T-helper 1 cell treated with Interleukin-12 subunit alpha and Interleukin-12 subunit beta and Interleukin-4 antibody, amounts not matched to agents 30 ng/mL and 1 ng/mL, for 36 hours (primary cell): Measurements from ENCODE around the gene KCNG1. TPM values are rescaled to one million over a fixed set of nuclear protein-coding genes. Genes with fewer than 3 reads are reported as not detected.
"Not testable (repeated sequence)": the region's sequence is repeated elsewhere in the genome, so short reads cannot be mapped to it uniquely, and the experiment has no call there.

ENCODE experiments used
- intact Hi-C: fragments of 100-400 bp; cut with micrococcal nuclease; formaldehyde crosslinking; loops from one replicate; pipeline ENCODE4 v1.15.1; 2024
- total RNA-seq: library from RNA; stranded (reverse); gene quantifications from 2 replicates; pipeline ENCODE4 v1.2.3, GENCODE V29; 2022

Gene KCNG1
- total RNA-seq = 0.10 TPM in 1 of 2 replicates, not detected in the other

GRCh38 chr20:51022803-51023616, at the start of gene KCNG1:
Gene KCNG1, minus strand, starts transcription at chr20:51023107. Its CDS starts 12,769 bp downstream, at chr20:51010338.
- intact Hi-C loops = no loop called here

GRCh38 chr20:51070621-51071020, 47.7 kb upstream of the KCNG1 start:
- intact Hi-C loops = no loop called here

- intact Hi-C loops = no loop called here
These were observed 44.9 kb upstream of the KCNG1 start for GRCh38 chr20:51067792-51068191.

- intact Hi-C loops = no loop called here
These were observed 42.7 kb upstream of the KCNG1 start for GRCh38 chr20:51065615-51066014.

- intact Hi-C loops = no loop called here
These were observed 41.2 kb upstream of the KCNG1 start for GRCh38 chr20:51064137-51064536.

- intact Hi-C loops = no loop called here
These were observed 39.2 kb upstream of the KCNG1 start for GRCh38 chr20:51062065-51062464.

GRCh38 chr20:51061418-51062045, 38.6 kb upstream of the KCNG1 start:
- intact Hi-C loops = no loop called here

- intact Hi-C loops = no loop called here
These were observed 37.4 kb upstream of the KCNG1 start for GRCh38 chr20:51060301-51060700.

- intact Hi-C loops = no loop called here
These were observed 37.0 kb upstream of the KCNG1 start for GRCh38 chr20:51059862-51060261.

GRCh38 chr20:51058017-51058416, 35.1 kb upstream of the KCNG1 start:
- intact Hi-C loops = no loop called here

- intact Hi-C loops = no loop called here
These were observed 31.3 kb upstream of the KCNG1 start for GRCh38 chr20:51054233-51054632.

GRCh38 chr20:51050531-51051075, 27.7 kb upstream of the KCNG1 start:
- intact Hi-C loops = no loop called here

- intact Hi-C loops = no loop called here
These were observed 23.4 kb upstream of the KCNG1 start for GRCh38 chr20:51046021-51046985.

GRCh38 chr20:51045492-51045891, 22.6 kb upstream of the KCNG1 start:
- intact Hi-C loops = not testable (repeated sequence)

- intact Hi-C loops = no loop called here
These were observed 21.9 kb upstream of the KCNG1 start for GRCh38 chr20:51044796-51045195.

- intact Hi-C loops = no loop called here
These were observed 20.9 kb upstream of the KCNG1 start for GRCh38 chr20:51043811-51044210.

- intact Hi-C loops = no loop called here
These were observed 19.8 kb upstream of the KCNG1 start for GRCh38 chr20:51042657-51043247.

GRCh38 chr20:51042064-51042463, 19.2 kb upstream of the KCNG1 start:
- intact Hi-C loops = no loop called here

GRCh38 chr20:51037532-51038115, 14.7 kb upstream of the KCNG1 start:
- intact Hi-C loops = no loop called here

- intact Hi-C loops = no loop called here
These were observed 14.1 kb upstream of the KCNG1 start for GRCh38 chr20:51036827-51037531.
